Middle frontal gyrus (tissue), 1 donor: ENCODE data around the gene CDHR5.
"Not testable (repeated sequence)": the region's sequence is repeated elsewhere in the genome, so short reads cannot be mapped to it uniquely, and the experiment has no call there.

ENCODE experiments used
- DNase-seq: peaks from one replicate; pipeline ENCODE4 v3.0.0-alpha.2; 2015; ENCODE audit warnings: low spot score; ENCODE audit errors: extremely low spot score

CDHR5 gene

GRCh38 chr11:587978-588380 is 36.8 kb downstream of the CDHR5 start:
- DNase-seq = no peak

- no peak for DNase-seq
These were observed 37.2 kb downstream of the CDHR5 start for GRCh38 chr11:587546-587945.

- DNase-seq = no peak
These were observed 38.1 kb downstream of the CDHR5 start for GRCh38 chr11:586376-587316.

GRCh38 chr11:584287-584686 is 40.5 kb downstream of the CDHR5 start:
- no peak for DNase-seq

GRCh38 chr11:581752-582151 is 43.0 kb downstream of the CDHR5 start:
- peak; percentile 73 for DNase-seq

- no peak for DNase-seq
These were observed 43.4 kb downstream of the CDHR5 start for GRCh38 chr11:581342-581741.

GRCh38 chr11:579830-580601 is 44.7 kb downstream of the CDHR5 start:
- DNase-seq = no peak

GRCh38 chr11:578276-579035 is 46.3 kb downstream of the CDHR5 start:
- DNase-seq = no peak

GRCh38 chr11:577611-577894 is 47.2 kb downstream of the CDHR5 start:
- no peak for DNase-seq

- DNase-seq = no peak
These were observed 47.7 kb downstream of the CDHR5 start for GRCh38 chr11:576811-577610.

- DNase-seq = peak; percentile 88
These were observed 48.6 kb downstream of the CDHR5 start, which contains the start of gene PHRF1 for GRCh38 chr11:575996-576768. Gene PHRF1 (plus strand): TSS chr11:576470. CDS start chr11:581513, 5,043 bp downstream.

GRCh38 chr11:575313-575995 is 49.3 kb downstream of the CDHR5 start:
- DNase-seq = peak; percentile 16

GRCh38 chr11:574632-575312 is 50.0 kb downstream of the CDHR5 start:
- DNase-seq = no peak

GRCh38 chr11:574031-574570 is 50.7 kb downstream of the CDHR5 start:
- not testable (repeated sequence) for DNase-seq

- DNase-seq = no peak
These were observed 51.5 kb downstream of the CDHR5 start for GRCh38 chr11:573146-573759.

GRCh38 chr11:571802-572185 is 53.0 kb downstream of the CDHR5 start:
- DNase-seq = no peak

- no peak for DNase-seq
These were observed 55.4 kb downstream of the CDHR5 start for GRCh38 chr11:569158-569885.
